Trophoblast cell (in vitro differentiated cells and primary cell): ENCODE data around the gene OAF.
A peak's percentile ranks its signal among the peaks of the same experiment; 100 is the strongest.

Experiments used
- DNase-seq, 2 donors: peaks; one replicate each; pipeline ENCODE4 v3.0.0-alpha.2; 2016
- H2AFZ ChIP-seq: 2 replicates; pipeline ENCODE4 v1.6.1; 2013; ENCODE audit warnings: low read length, moderate library complexity, mild to moderate bottlenecking; ENCODE audit not compliant: insufficient read depth, poor library complexity
- H2AK5ac ChIP-seq: 2 replicates; pipeline ENCODE4 v1.6.1; 2013; ENCODE audit warnings: mild to moderate bottlenecking, low read length
- H2BK120ac ChIP-seq: 2 replicates; pipeline ENCODE4 v1.6.1; 2013; ENCODE audit warnings: low read length, mild to moderate bottlenecking, moderate library complexity; ENCODE audit not compliant: insufficient read depth, poor library complexity
- H2BK12ac ChIP-seq: 2 replicates; pipeline ENCODE4 v1.6.1; 2013; ENCODE audit warnings: mild to moderate bottlenecking, low read length, moderate library complexity
- H2BK5ac ChIP-seq: 2 replicates; pipeline ENCODE4 v1.6.1; 2013; ENCODE audit warnings: low read length, low read depth, moderate library complexity, mild to moderate bottlenecking; ENCODE audit not compliant: poor library complexity
- H3K14ac ChIP-seq: 2 replicates; pipeline ENCODE4 v1.6.1; 2013; ENCODE audit warnings: mild to moderate bottlenecking, low read length
- H3K18ac ChIP-seq: 2 replicates; pipeline ENCODE4 v1.6.1; 2013; ENCODE audit warnings: mild to moderate bottlenecking, low read length
- H3K23ac ChIP-seq: 2 replicates; pipeline ENCODE4 v1.6.1; 2013; ENCODE audit warnings: low read length
- H3K27ac ChIP-seq: 2 replicates; pipeline ENCODE4 v1.5.1; 2013; ENCODE audit warnings: low read depth, mild to moderate bottlenecking, inconsistent platforms, low read length, moderate library complexity
- H3K27me3 ChIP-seq: 2 replicates; pipeline ENCODE4 v1.6.1; 2013; ENCODE audit warnings: inconsistent platforms, mild to moderate bottlenecking, low read length, moderate library complexity; ENCODE audit not compliant: insufficient read depth
- H3K36me3 ChIP-seq, 2 experiments: 1 replicate in 1 of 2; 2 replicates in 1 of 2; pipeline ENCODE4 v1.6.1; 2013; ENCODE audit warnings: low read length in 2 of 2, mild to moderate bottlenecking in 2 of 2, moderate library complexity in 1 of 2; ENCODE audit not compliant: insufficient read depth in 2 of 2, control insufficient read depth in 1 of 2
- H3K4ac ChIP-seq: 2 replicates; pipeline ENCODE4 v1.6.1; 2013; ENCODE audit warnings: low read depth, mild to moderate bottlenecking, low read length, moderate library complexity
- H3K4me1 ChIP-seq, 2 experiments: 1 replicate in 1 of 2; 2 replicates in 1 of 2; pipeline ENCODE4 v1.6.1; 2013; ENCODE audit warnings: low read length in 2 of 2, mild to moderate bottlenecking in 2 of 2, moderate library complexity in 1 of 2; ENCODE audit not compliant: insufficient read depth in 2 of 2, control insufficient read depth in 1 of 2
- H3K4me2 ChIP-seq: 2 replicates; pipeline ENCODE4 v1.6.1; 2013; ENCODE audit warnings: inconsistent platforms, mild to moderate bottlenecking, low read length, moderate library complexity
- H3K4me3 ChIP-seq: 2 replicates; pipeline ENCODE4 v1.5.1; 2013; ENCODE audit warnings: mild to moderate bottlenecking, low read depth, low read length, inconsistent platforms
- H3K79me1 ChIP-seq: one replicate; pipeline ENCODE4 v1.6.1; 2013; ENCODE audit warnings: low read length
- H3K79me2 ChIP-seq: 2 replicates; pipeline ENCODE4 v1.6.1; 2013; ENCODE audit warnings: low read length, mild to moderate bottlenecking; ENCODE audit not compliant: control insufficient read depth, insufficient read depth, poor library complexity
- H3K9ac ChIP-seq: 2 replicates; pipeline ENCODE4 v1.6.1; 2013; ENCODE audit warnings: mild to moderate bottlenecking, low read length
- H3K9me3 ChIP-seq: 2 replicates; pipeline ENCODE4 v1.6.1; 2013; ENCODE audit warnings: low read depth, mild to moderate bottlenecking, control low read depth, inconsistent platforms, low read length; ENCODE audit not compliant: insufficient read depth
- H4K12ac ChIP-seq: 2 replicates; pipeline ENCODE4 v1.6.1; 2013; ENCODE audit warnings: low read depth, mild to moderate bottlenecking, low read length, moderate library complexity
- H4K8ac ChIP-seq: 2 replicates; pipeline ENCODE4 v1.6.1; 2013; ENCODE audit warnings: low read depth, mild to moderate bottlenecking, low read length, moderate library complexity
- H4K91ac ChIP-seq: one replicate; pipeline ENCODE4 v1.6.1; 2013; ENCODE audit warnings: low read depth, mild to moderate bottlenecking, low read length, moderate library complexity
- WGBS: extraction: QIAGEN DNeasy Blood & Tissue Kit; methylation state at CpG from one replicate; pipeline ENCODE4 v1.1.7; 2013; ENCODE audit warnings: missing lambda C conversion rate; ENCODE audit not compliant: insufficient read length, insufficient coverage; ENCODE audit errors: extremely low coverage; 5-methylcytosine and 5-hydroxymethylcytosine counted together

Gene OAF

GRCh38 chr11:120268686-120269085 lies 57.9 kb downstream of the OAF start:
- Histone ChIP-seq H3K4ac (no peak overlapping the region), H4K8ac (no peak overlapping the region), H2AK5ac (no peak overlapping the region), H3K14ac (no peak overlapping the region), H3K4me1 (peaks cover 4% of the 10 kb centered on the region in 2 experiments), H3K9me3 (no peaks in the 10 kb centered on the region), H2AFZ (no peak overlapping the region), H2BK5ac (no peak overlapping the region), H3K79me2 (no peaks in the 10 kb centered on the region), H4K12ac (no peak overlapping the region), H3K18ac (no peak overlapping the region), H3K79me1 (peaks cover 2% of the 10 kb centered on the region), H2BK120ac (no peak overlapping the region), H3K9ac (no peak overlapping the region), H3K4me3 (no peak overlapping the region), H4K91ac (peak overlapping the region; percentile 26), H3K23ac (no peak overlapping the region), H3K27ac (no peak overlapping the region), H3K4me2 (no peak overlapping the region), H3K36me3 (no peaks in the 10 kb centered on the region), H2BK12ac (no peak overlapping the region), H3K27me3 (no peaks in the 10 kb centered on the region)
- peak in 1 of 2 donors; percentile 19 for DNase-seq
- no CpG with 5 or more reads among the region's 5 CpGs for WGBS

- H2AK5ac ChIP-seq, result no peak overlapping the region
- H3K4ac ChIP-seq, result no peak overlapping the region
- no peak overlapping the region for H2BK5ac ChIP-seq
- H2BK12ac ChIP-seq, result no peak overlapping the region
- no peaks in the 10 kb centered on the region for H3K79me2 ChIP-seq
- H3K79me1 ChIP-seq, result peaks cover 2% of the 10 kb centered on the region
- H3K9me3 ChIP-seq, result no peaks in the 10 kb centered on the region
- H2BK120ac ChIP-seq, result no peak overlapping the region
- H3K36me3 ChIP-seq, result no peaks in the 10 kb centered on the region
- H3K4me2 ChIP-seq, result no peak overlapping the region
- no peak overlapping the region for H3K9ac ChIP-seq
- no peaks in the 10 kb centered on the region for H3K27me3 ChIP-seq
- H3K18ac ChIP-seq, result no peak overlapping the region
- no peak overlapping the region for H2AFZ ChIP-seq
- H3K4me3 ChIP-seq, result no peak overlapping the region
- no peak overlapping the region for H4K91ac ChIP-seq
- H3K27ac ChIP-seq, result no peak overlapping the region
- H3K23ac ChIP-seq, result no peak overlapping the region
- WGBS, result no CpG with 5 or more reads among the region's 1 CpG
- H3K14ac ChIP-seq, result no peak overlapping the region
- no peak overlapping the region for H4K8ac ChIP-seq
- peaks cover 4% of the 10 kb centered on the region in 2 experiments for H3K4me1 ChIP-seq
- peak; percentile 83 to 94 for DNase-seq
- H4K12ac ChIP-seq, result no peak overlapping the region
Observed at GRCh38 chr11:120270386-120270785, 59.6 kb downstream of the OAF start.

GRCh38 chr11:120271672-120272071 lies 60.8 kb downstream of the OAF start:
- Histone ChIP-seq H2BK5ac (no peak overlapping the region), H3K9me3 (no peaks in the 10 kb centered on the region), H3K27me3 (no peaks in the 10 kb centered on the region), H3K14ac (peak overlapping the region; percentile 35), H3K36me3 (no peaks in the 10 kb centered on the region), H2AK5ac (no peak overlapping the region), H3K27ac (no peak overlapping the region), H4K8ac (peak overlapping the region; percentile 32), H4K12ac (no peak overlapping the region), H2BK120ac (peak overlapping the region; percentile 11), H3K18ac (no peak overlapping the region), H3K23ac (no peak overlapping the region), H2BK12ac (no peak overlapping the region), H2AFZ (no peak overlapping the region), H3K4me1 (peaks cover 4% of the 10 kb centered on the region in 2 experiments), H4K91ac (peak overlapping the region; percentile 45), H3K79me1 (peaks cover 2% of the 10 kb centered on the region), H3K79me2 (no peaks in the 10 kb centered on the region), H3K4me3 (no peak overlapping the region), H3K4me2 (no peak overlapping the region), H3K4ac (no peak overlapping the region), H3K9ac (no peak overlapping the region)
- DNase-seq, result no peak
- no CpG with 5 or more reads among the region's 5 CpGs for WGBS

- no peaks in the 10 kb centered on the region for H3K27me3 ChIP-seq
- no CpG with 5 or more reads among the region's 2 CpGs for WGBS
- no peaks in the 10 kb centered on the region for H3K79me2 ChIP-seq
- H2BK120ac ChIP-seq, result peak overlapping the region; percentile 69
- H4K91ac ChIP-seq, result peak overlapping the region; percentile 31
- H3K18ac ChIP-seq, result no peak overlapping the region
- no peak overlapping the region for H3K9ac ChIP-seq
- H3K79me1 ChIP-seq, result peaks cover 2% of the 10 kb centered on the region
- H3K27ac ChIP-seq, result no peak overlapping the region
- DNase-seq, result no peak
- H3K23ac ChIP-seq, result no peak overlapping the region
- H3K4ac ChIP-seq, result no peak overlapping the region
- no peaks in the 10 kb centered on the region for H3K9me3 ChIP-seq
- peak overlapping the region; percentile 27 for H2BK12ac ChIP-seq
- no peak overlapping the region for H2AFZ ChIP-seq
- H3K4me3 ChIP-seq, result no peak overlapping the region
- H4K8ac ChIP-seq, result peak overlapping the region; percentile 43
- no peak overlapping the region for H2AK5ac ChIP-seq
- peak overlapping the region; percentile 49 for H3K14ac ChIP-seq
- H3K4me2 ChIP-seq, result no peak overlapping the region
- peaks cover 4% of the 10 kb centered on the region in 2 experiments for H3K4me1 ChIP-seq
- no peaks in the 10 kb centered on the region for H3K36me3 ChIP-seq
- no peak overlapping the region for H2BK5ac ChIP-seq
- no peak overlapping the region for H4K12ac ChIP-seq
Observed at GRCh38 chr11:120272303-120272702, 61.5 kb downstream of the OAF start.
